Stimulated activated naive CD4-positive, alpha-beta T cell treated with Interleukin-2 at 50 U/mL for 16 hours (primary cell): Measurements from ENCODE around the gene KDM3B.
A peak's percentile ranks its signal among the peaks of the same experiment; 100 is the strongest.

Experiments
- DNase-seq: peaks from one replicate; lab custom pipeline; 2025; lab: John Stamatoyannopoulos, UW

Gene KDM3B

DNA sequence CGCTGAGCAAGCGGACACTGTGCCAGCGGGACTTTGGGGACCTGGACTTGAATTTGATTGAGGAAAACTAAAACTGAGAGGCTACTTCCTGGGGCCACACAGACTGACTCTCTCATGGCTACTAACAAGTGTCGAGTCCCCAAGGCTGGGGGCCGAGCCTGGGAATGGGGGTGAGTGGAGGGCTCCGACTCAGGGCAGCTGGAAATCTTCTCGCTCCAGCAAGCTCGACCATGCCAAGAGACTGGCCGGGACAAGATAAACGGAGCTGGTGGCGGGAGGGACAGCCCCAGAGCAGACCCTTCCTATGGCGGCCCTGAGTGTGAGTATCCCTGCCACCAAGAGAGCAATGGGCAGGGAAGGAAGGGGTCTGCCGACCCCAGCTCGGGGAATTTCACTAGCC, 5.6 kb upstream of the KDM3B start:
- no peak for DNase-seq

DNA sequence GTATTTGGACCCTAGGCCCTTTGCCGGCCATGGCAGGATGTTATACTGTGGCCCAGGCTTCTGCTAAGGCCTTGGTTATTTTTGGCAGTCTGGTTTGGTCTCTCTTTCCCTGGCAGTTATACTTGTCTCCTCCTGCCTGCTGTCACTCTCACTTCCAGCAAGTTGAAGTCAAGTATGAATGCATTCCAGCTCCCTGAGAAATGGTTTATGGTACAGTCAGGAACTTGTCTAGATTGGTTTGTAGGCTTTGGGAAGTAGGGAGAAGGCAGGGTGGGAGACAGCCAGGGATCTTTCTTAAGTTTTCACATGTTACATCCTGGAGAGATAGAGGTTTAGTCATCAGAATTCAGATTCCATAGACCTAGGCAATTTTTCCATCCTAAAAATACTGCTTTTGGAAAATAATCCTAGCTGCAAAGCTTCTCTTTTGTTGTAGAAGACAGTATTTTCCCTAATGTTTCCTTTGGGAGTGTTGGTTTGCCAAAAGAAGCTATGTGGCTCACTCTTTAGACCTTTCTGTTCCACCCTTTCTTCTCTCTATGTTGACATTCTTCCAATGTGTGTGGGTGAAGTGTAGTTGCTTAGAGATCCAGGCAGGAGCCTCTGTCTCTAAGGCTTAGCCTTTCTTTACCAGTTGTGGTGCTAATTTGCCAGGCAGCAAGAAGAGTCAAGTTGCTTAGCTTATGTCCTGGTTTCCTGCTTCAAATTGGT, 2.5 kb upstream of the KDM3B start:
- no peak for DNase-seq

DNA sequence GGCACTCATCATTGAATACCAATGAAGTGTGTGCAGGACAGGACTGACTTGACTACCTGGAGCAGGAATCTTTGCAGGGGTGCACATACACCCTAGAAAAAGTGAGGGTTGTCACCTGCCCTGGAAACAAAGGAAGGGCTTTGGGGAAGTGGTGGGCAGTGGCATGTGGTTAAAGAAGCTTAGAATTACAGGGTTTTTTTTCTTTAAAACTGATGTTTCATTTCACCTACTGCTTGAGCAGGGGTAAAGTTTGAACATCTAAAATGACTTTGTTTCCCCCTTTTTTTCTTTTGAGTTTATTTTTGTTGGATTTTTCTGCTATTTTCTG, 2.0 kb upstream of the KDM3B start:
- no peak for DNase-seq

DNA sequence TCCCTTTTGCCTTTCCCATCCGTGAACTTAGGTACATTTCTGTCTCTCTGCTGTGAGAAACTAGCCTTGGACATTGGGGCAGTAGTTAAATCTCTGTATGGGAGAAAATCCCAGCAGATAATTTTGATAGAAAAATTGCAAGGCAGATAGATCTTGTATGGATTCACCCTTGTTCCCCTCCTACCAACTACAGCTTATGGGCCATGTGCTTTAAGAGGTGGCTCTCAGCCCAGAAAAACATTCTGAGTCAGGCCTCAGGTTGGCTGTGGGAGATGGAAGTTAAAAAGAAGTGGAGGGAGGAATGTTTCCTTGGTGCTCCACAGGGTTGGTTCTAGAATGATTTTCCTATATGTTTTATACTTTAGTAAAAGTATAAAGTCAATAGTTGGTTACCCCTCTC, 1.4 kb upstream of the KDM3B start:
- DNase-seq: no peak

DNA sequence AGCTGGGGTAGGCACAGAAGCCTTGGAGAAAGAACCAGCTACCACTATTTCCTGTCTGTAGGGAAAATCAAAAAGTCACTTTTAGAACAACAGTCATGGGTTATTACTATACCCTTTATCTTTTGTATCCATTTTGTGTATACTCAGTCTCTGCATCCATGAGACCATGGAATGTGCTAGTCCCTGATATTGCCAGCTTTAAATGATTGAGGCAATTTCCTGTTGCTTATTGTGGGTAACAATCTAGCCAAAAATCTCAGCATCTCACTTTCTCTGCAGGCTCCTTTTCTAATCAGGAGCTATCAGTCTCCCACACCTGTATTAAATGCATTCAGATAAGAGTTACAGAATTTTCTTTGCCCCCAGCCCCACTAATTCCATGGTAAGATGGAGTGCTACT, 968 bp upstream of the KDM3B start:
- no peak for DNase-seq

DNA sequence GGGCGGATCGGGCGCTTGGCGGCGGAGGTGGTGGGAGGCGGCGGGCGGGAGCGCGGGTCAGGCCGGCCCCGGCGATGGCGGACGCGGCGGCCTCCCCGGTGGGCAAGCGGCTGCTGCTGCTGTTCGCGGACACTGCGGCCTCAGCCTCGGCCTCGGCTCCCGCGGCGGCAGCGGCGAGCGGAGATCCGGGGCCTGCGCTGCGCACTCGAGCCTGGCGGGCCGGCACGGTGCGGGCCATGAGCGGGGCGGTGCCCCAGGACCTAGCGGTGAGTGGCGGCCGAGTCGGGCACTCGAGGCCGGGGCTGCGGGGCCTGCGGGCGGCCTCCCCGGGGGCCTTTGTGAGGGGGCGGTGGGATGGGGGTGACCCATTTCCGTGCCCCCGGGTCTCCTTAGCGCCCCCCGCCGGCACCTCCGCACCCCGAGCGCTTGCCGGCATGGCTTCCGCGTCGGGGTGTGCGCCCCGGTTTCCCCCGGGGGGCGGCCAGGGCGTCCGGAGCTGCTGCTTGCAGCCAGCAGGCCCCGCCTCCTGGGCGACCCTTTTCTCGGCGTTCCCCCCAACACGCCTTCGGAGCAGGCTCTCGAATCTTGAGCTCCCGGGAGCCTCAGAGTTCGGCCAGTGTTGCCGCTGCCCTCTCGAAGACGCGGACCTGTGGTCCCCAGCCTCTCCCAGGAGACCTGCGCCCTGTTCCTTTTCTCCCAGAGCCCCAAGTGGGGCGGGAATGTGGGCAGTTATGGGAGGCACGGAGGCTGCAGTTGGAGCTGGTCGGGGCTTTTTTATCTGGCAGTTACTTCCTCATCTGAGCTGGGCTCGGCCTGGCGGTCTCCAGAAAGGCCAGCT, 456 bp downstream of the KDM3B start:
- peak; percentile 68 for DNase-seq

DNA sequence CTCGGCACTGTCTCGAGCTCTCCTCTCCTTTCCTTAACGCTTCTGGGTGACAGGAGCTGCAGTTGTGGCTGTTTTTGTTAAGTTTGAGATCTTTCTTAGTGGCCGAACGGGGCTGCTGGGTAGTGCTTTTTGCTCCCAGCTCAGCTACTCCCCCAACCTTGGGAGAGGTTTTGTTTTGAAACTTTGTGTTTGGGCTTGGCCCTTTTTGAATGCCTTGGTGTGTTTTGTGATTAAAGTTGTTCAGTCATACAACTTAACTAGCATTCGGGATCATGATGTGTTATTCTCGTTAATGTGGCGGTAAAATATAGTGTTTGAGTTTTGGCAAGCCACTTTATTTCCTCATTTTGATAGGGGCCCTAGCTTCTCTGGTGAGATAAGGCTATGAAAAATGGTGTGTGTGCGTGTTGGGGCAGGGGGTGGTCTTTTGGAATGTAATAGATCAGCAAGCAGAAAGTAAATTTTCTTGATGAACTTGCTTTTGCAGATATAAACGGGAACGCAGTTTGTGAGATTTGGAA, 1.1 kb downstream of the KDM3B start:
- DNase-seq: peak; percentile 19

DNA sequence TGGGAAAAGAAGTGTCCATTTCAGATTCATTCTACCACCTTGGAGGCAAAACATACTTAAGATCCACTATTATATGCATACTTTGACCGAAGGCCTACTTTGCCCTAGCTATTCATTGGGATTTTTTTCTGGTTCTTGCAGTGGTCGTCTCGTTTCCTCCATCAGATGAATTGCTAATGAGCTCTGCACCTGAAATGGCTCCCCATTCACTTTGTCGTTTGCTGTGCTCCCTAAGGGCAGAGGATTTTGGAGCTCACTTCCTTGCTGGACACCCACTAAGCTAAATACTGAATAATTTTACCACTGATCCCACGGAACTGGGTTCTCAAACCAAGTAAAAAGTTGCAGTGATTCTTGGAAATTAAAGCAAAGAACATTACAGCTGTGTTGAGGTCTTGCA, 1.9 kb downstream of the KDM3B start:
- DNase-seq: no peak

DNA sequence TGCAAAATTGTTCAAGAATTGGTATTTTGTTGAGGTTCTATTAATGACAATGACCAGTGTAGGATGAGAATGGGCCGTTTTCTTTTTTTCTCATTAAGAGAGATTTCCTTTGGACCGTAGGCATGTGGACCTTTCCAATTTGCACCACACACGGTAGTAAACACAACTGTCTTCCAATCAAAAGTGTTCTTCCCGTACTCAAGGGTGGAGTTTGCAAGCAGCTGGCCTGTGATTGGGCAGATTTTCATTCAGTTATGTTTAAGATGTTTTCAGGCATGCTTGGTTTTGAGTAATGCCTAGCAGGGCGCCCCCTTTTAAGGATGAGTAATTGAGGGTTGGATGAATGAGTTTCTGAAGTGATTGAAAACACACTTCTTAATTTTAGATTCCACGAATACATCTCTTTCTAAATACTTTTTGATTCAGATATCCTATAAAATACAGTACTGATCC, 2.5 kb downstream of the KDM3B start:
- peak; percentile 53 for DNase-seq

DNA sequence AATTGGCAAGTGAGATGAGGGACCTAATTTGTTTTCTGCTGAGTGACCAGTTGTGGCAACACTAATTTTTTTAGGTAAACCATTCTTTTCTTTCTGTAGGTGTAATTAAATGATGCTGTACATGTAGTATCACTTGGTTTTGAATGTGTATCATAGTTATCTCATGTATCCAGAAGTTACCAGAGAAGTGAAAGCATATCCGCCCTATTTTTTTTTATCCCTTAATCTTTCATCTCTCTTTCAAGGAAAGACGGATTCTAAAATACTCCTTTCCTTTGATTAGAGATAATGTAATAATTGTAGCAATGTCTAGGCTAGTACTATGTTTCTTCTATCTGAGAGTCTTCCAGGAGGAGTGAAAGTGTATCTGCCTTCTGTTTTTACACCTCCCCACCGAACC, 7.1 kb downstream of the KDM3B start:
- no peak for DNase-seq

DNA sequence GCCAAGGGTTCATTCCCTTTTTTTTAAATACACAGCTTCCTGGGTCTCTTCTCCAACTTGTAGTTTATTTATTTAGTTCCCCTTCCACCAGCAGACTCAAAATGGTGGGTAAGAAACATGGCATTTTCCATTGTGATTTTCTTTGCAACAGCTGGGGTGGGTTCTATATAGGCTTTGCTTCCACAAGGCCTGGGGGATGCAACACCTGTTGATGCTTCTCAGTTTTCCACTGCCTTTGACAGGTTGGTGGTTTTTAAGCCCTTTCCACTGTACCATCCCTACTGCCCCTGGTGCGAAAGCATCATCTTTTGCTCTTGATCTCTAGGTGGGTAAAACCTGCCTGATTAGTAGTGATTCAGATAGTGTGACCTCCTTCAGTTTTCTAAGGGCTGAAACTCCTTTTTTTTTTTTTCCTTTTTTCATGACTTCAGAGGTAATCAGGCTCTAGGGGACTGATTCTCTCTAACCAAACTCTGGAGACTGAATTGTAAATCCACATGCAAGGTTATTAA, 8.5 kb downstream of the KDM3B start:
- DNase-seq: no peak

DNA sequence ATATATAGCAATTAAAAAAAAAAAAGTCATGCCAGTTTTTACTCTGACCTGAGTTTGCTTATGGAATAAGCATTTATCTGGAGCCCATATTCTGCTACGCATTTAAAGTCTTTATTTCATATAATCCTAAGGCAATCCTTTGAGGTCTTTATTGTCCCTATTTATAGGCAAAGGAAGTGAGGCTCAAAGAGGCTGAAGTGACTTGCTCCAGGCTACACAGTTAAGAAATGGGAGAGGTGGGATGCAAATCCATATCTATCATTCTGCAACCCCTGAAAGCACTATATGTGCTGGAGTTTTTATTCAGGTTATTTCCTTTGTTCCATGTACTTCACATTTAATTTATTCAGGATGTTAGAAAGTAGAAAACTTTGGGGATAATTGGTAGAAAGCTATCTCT, 12.1 kb downstream of the KDM3B start:
- no peak for DNase-seq

DNA sequence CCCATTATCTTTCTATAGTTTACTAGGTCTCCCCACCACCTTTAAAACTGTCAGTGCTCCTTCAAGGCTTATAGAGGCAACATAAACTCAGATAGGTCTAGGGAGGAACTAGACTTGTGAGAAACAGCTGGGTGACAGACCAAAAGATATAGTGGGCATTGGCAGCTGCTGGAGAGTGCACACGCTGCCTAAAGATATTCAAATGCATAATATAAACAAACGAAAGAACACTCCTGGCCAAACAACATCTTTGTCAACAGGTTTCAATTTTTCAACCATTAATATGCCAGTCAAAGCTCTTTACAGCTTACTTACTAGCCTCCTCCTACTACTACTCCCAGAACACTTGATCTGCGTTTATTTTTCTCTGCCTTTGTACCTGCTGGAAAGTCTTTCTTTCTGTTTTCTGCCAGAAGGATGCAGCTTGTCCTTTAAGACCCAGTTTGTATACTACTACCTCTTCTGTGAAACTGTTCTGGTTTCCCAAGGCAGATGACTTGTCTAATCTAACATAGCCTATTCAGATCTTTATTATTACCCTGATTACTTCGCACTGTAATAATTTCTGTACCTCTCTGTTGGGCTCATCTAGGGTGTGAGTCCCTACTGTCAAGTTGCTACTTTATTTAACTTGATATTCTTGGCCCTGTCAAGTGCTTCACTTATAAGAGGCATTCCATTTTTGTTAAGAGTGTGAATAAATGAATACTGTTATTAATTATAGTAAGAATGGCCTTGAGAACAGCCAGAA, 14.3 kb downstream of the KDM3B start:
- no peak for DNase-seq

DNA sequence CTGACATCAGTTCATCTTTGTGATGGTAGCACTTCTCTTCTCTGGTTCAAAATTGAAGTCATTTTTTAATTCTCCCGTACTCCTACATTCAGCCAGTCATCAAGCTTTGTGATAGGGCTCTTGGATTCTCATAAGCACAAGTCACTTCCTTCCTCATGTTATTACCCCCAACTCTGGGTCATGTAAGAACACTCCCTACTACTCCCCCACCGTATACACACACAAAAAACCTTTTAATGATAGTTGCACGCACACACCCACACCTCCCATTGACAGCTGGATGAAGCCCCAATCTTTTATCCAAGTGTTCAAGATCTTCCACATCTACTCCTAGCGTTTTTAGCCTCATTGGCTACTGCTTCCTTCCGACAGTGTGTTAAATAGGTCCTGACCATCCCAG, 16.8 kb downstream of the KDM3B start:
- no peak for DNase-seq

DNA sequence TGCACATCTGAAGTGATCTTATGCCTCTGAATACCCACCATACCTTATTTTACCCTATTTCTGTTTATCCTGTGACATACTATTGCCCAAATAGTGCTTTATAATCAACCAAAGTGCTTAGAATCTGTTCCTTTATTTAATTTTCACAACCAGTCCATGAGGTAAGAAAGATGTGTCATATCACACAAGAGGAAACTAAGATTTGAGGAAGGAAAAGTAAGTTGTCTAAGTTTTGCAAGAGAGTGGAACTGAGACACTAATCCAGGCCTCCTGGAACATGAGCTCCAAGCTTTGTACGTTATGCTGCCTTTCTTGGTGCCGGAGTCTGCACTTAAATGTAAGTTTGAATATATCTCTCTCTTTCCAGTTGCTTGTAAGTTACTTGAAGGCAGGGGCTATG, 17.2 kb downstream of the KDM3B start:
- DNase-seq: no peak

DNA sequence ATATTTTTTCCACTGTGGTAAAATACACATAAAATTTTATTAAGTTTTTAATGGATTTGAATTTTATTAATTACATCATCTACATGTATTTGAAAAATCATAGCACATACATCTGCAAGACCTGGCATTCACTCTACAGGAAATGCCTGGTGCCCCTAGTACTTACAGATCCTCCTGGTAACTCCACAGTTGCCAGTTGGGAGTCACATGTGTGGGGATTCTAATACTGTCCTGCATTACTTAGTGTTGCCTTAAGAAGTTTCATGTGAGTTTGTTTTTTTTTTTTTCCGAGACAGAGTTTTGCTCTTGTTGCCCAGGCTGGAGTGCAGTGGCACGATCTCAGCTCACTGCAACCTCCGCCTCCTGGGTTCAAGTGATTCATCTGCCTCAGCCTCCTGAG, 18.1 kb downstream of the KDM3B start:
- no peak for DNase-seq

DNA sequence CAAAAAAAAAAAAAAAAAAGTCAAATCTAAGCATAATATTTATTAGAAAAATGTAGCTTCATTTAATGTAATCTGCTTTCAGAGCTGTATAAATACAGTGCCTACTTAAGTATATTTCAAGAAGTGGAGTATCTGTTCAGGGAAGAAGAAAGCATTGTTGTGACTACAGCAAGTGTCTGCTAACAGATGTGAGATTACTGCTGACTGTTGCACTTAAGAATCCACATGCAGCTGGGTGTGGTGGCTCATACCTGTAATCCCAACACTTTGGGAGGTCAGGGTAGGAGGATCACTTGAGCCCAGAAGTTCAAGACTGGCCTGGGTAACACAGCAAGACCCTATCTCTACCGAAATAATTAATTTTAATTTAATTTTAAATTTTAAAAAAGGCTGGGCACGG, 19.0 kb downstream of the KDM3B start:
- no peak for DNase-seq

DNA sequence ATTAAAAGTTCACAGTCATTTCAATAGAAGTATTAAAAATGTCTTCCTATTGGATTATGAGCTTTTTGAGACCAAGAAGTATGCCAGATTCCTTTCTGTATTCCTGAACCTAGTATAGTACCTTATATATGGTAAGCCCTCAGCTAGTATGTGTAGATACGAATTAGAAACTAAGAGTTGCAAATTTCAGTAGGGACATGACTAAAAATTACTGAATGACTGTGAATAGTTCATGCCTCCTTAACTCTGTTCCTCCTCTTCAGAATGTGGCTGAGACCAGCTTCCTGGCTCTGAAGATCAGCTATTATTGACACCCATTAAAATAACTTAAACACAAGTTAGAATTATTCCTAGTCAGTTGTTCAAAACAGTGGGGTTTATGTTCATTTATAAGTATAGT, 19.7 kb downstream of the KDM3B start:
- DNase-seq: no peak

DNA sequence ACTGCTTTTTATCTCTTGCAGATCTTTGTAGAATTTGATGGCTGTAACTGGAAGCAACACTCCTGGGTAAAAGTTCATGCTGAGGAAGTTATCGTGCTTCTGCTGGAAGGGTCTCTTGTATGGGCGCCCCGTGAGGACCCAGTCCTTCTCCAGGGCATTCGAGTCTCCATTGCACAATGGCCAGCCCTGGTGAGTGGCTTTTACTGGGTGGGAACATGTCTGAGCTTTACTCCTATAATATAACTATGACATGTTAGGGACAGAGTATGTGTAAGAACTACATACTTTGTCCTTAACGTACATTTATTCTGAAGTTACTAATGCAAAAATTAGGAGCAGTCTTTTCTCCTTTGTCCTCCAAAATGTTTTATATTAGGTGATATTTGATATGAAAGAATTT, 20.2 kb downstream of the KDM3B start:
- no peak for DNase-seq

DNA sequence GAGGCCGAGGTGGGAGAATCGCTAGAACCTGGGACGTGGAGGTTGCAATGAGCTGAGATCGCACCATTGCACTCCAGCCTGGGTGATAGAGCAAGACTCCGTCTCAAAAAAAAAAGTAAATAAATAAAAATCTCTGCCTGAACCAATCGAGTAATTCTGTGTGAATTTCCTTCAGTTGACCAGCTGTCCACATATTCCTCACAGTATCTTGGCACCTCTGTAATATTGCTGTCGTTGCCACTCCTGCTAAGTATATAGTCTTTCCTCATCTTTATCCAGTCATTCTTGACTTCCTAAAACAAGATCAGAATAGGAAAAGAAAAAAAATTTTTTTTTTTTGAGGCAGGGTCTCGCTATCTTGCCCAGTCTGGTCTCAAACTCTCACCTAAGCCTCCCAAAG, 29.9 kb downstream of the KDM3B start:
- no peak for DNase-seq

DNA sequence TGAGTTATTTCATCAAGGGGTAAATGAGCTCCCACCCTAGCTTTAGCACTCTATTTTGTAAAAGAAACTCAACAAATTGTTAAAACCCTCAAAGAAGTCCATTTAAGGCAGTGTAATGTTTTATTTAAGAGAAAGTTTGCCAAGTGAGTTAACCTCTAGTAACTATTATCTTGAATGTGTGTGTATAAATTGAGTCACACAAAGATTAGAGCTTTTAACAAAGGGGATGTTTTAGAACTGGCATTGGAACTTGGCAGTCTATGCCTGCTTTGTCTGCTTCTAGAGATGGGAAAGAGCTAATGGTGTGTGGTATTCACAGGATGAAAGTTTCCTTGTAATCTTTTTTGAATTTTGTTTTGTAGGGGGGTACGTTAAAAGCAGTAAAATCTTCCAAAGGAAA, 33.2 kb downstream of the KDM3B start:
- no peak for DNase-seq

DNA sequence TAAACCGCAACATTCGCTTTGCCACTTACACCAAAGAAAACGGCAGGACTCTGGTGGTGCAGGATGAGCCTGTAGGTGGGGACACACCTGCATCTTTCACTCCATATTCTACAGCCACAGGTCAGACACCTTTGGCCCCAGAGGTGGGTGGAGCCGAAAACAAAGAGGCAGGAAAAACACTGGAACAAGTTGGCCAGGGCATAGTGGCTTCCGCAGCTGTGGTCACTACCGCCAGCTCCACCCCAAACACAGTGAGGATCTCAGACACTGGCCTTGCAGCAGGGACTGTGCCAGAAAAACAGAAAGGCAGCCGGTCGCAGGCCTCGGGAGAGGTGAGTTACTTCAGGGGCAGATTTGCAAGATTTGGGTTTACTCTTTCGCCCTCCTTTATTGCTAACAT, 33.8 kb downstream of the KDM3B start:
- no peak for DNase-seq

DNA sequence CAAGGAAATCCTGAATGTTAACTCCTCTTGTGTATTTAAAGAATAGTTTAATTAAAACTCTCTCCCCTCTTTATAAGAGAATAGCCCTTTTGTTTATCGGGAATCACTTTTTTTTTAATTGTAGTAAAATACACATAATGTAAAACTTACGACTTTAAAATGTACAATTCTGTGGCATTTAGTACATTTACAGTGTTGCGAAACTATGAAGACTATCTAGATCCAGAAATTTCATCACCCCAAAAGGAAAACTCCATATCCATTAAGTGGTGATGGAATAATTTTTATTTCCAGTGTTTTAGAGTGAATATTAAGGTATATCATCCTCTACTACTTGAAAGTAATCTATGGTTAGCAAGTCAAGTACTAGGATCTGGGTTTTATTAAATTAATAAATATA, 36.8 kb downstream of the KDM3B start:
- no peak for DNase-seq
